Measurements from ENCODE around the gene TAMALIN.
"Not testable (repeated sequence)": the region's sequence is repeated elsewhere in the genome, so short reads cannot be mapped to it uniquely, and the experiment has no call there.

The TAMALIN gene

GRCh38 chr12:51979306-51979705 lies 27.4 kb upstream of the TAMALIN start:
- intact Hi-C loops (cut with DNase I); DNase-seq: not testable (repeated sequence)

- intact Hi-C loops (cut with DNase I), result loop anchor here (10.0 kb wide), 1 partner anchor 85 kb away; no protein-coding TSS in a partner anchor
- peak; percentile 38 to 89 (median 72) for DNase-seq
Observed at GRCh38 chr12:51980051-51980808, 26.5 kb upstream of the TAMALIN start.

GRCh38 chr12:51980809-51981127 lies 26.0 kb upstream of the TAMALIN start:
- intact Hi-C loops (cut with DNase I), result loop anchor here (10.0 kb wide), 1 partner anchor 86 kb away; no protein-coding TSS in a partner anchor
- no peak for DNase-seq

DNA sequence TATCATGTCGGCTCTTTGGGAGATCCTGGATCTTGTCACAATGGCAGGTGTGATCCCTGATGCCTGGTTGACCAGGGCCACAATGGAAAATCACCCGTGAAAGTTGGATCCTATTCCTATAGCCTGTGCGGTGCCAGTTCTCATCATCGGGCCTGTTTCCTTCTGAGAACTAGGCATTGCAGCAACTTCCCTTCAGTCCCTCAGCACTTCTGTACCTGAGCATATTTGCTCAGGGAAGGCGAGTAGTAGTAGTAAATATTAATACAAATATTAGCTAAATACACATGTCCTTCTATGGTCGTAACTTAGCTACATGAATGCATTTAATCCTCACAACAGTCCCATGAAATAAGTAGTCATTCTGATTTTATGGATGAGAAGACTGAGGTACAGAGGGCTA lies 22.1 kb upstream of the TAMALIN start:
- DNase-seq, result no peak
- intact Hi-C loops (cut with DNase I), result loop anchor here (10.0 kb wide), 1 partner anchor 90 kb away; no protein-coding TSS in a partner anchor

GRCh38 chr12:51985154-51985835 lies 21.5 kb upstream of the TAMALIN start:
- DNase-seq, result peak in 2 of 42 donors; percentile 23 to 28
- intact Hi-C loops (cut with DNase I), result loop anchor here (10.0 kb wide), 1 partner anchor 90 kb away; no protein-coding TSS in a partner anchor

- intact Hi-C loops (cut with DNase I), result loop anchor here (10.0 kb wide), 1 partner anchor 92 kb away; no protein-coding TSS in a partner anchor
- DNase-seq, result no peak
Observed at GRCh38 chr12:51986834-51987233, 19.9 kb upstream of the TAMALIN start.

GRCh38 chr12:51992246-51992645 lies 14.5 kb upstream of the TAMALIN start:
- no peak for DNase-seq
- intact Hi-C loops (cut with DNase I), result no loop called here

DNA sequence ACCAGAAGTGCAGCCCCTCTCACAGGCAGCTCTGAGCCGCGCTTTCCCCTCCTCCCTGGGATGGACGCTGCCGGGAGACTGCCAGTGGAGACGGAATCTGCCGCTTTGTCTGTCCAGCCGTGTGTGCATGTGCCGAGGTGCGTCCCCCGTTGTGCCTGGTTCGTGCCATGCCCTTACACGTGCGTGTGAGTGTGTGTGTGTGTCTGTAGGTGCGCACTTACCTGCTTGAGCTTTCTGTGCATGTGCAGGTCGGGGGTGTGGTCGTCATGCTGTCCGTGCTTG lies 12.3 kb upstream of the TAMALIN start:
- intact Hi-C loops (cut with DNase I), result no loop called here
- no peak for DNase-seq

GRCh38 chr12:51994959-51995358 lies 11.8 kb upstream of the TAMALIN start:
- DNase-seq, result no peak
- intact Hi-C loops (cut with DNase I), result no loop called here

DNA sequence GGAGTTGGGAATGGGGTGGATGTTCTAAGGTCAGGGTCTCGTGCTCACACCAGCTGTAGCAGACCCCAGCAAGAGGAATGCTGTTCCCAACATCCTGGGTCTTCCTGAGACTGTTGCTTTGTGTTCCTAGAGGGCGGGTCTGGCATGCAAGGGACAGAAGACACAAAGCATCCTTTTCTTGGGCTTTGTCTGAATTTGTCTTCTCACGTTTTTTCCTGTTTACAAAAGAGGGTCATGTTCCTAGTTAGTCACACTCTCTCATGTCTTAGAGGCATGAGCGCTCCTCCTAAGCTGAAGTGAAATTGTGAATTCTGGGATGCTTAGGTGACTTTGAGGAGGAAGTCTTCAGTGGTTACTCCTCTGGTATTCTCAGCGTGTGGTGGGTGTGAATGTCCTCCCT lies 9.6 kb upstream of the TAMALIN start:
- no peak for DNase-seq
- intact Hi-C loops (cut with DNase I), result no loop called here

- intact Hi-C loops (cut with DNase I), result no loop called here
- no peak for DNase-seq
Observed at GRCh38 chr12:52003016-52003550, 3.7 kb upstream of the TAMALIN start.

DNA sequence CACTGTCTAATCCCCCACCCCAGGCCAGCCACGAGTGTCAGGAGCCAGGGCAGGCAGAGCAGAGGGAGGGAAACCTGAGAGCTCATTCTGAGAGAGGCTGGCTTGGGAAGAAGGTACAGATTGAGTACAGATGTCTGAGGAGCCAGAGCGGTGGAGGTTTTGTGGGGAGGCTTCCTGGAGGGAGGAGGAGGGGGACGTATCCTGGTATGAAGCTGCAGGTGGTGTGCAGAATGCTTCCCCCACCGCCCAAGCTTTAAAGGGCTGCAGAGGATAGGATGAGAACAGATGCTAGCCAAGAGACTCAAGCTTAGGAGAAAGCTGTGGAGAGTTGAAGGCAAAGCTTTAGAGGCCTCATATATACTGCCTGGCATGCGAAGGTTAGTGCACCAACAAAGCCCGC lies 3.2 kb upstream of the TAMALIN start:
- no peak for DNase-seq
- intact Hi-C loops (cut with DNase I), result no loop called here

GRCh38 chr12:52004042-52004648 lies 2.6 kb upstream of the TAMALIN start:
- DNase-seq, result peak; percentile 72 to 95 (median 86)
- intact Hi-C loops (cut with DNase I), result no loop called here

GRCh38 chr12:52005218-52005902 lies 1.4 kb upstream of the TAMALIN start:
- intact Hi-C loops (cut with DNase I), result loop anchor here (1.0 kb wide), 1 partner anchor 18 kb away; no protein-coding TSS in a partner anchor
- DNase-seq, result peak in 1 of 42 donors; percentile 24

DNA sequence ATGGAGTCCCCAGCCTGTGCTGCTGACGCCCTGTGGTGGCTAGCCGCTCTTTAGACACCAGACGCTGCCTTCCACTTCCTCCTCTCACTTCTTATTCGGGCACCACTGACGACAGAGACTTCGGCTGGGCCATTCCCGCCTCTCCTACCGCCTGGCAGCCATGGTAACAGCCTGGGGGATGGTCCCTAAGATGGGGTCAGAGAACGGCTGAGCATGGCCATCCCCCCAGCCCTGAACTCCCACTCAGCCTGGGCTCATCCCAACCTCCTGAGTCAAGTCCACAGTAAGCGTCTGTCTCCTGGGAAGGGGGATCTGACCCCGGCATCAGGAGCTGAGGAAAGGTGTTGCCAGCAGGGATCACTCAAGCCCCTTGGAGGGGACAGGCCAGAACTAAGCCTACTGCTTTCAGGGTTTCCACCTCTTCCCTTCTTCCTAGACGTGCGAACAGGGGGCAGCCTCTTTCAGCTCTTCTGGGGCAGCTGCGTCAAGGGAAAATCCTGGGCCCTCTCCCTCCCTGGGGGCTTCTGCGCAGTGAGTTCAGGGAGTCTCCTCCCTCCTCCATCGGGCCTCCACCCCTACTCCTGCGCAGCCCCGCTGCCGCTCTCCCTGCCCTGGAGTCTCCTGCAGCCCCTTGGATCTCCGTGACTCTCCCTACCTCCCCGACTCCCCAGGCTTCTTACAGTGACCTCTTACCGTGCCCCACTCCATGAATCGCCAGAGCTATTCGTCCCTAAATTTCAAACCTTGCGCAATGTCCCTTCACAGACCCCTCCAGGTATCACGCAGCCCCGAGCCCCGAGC lies 643 bp upstream of the TAMALIN start:
- intact Hi-C loops (cut with DNase I), result loop anchor here (1.0 kb wide), 1 partner anchor 17 kb away; no protein-coding TSS in a partner anchor
- DNase-seq, result peak in 20 of 42 donors; percentile 46 to 75 (median 57)

DNA sequence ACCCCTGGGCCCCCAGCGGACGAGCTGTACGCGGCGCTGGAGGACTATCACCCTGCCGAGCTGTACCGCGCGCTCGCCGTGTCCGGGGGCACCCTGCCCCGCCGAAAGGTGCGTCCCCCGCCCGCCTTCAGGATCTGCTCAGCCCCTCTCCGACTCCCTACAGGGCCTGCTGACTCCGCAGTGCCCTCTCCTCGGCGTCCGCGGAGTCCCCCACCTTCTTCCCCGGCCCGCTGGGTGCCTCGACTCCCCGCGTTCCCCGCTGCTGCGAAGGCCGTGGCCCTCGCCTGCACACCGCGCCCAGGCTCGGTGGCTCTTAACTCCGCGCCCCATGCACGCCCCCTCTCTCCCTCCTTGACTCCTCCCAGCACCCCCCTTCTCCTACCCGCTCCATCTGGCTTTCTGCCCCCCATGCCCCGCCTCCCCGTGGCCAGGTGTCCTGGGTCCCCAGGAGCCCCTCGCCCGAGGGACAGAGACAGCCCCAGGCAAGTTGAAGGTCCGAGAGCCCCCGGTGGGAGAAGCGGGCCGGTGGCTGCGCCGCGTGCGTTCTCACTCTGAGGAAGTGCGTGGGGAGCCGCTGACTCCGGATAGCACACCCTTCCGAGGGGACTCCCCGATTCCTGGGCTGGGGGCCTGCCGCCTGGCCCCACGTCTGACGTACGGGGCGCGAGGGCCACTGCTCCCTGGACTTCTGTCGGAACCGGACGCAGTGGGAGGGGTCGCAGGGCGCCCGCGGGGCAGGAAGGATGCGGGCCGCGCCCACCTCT lies 594 bp downstream of the TAMALIN start:
- DNase-seq, result peak in 8 of 42 donors; percentile 38 to 64 (median 54)
- intact Hi-C loops (cut with DNase I), result no loop called here

DNA sequence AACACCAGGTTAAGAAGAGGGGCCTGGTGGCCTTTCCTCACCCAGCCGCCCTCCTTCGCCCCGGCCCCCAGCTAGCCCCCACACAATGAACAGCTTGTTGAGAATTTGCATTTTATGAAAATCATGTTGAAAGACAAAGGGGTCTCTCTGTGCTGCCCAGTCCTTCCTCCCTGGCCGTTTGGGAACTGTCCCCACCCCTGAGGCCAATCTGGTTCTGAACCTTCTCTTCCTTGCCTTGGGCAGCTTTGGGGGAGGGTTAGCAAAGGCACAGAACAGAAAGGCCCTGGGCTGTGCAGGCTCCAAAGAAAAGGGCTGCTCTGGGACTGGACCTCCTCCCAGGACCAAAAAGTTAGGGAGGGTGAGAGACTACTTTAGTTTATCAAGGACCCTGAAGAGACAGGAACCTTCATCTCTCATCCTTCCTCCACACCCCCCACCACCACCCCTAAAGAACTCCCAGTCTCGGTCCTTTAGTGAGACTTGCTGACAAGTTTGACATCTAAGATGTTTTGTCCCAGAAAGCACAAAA lies 1.3 kb downstream of the TAMALIN start:
- peak in 2 of 42 donors; percentile 39 to 52 for DNase-seq
- intact Hi-C loops (cut with DNase I), result no loop called here

Data from head of caudate nucleus (tissue), 42 donors.